Subcutaneous adipose tissue (tissue), 4 donors: ENCODE results near the gene DHX40. TPM values are rescaled to one million over a fixed set of nuclear protein-coding genes. Genes with fewer than 3 reads are reported as not detected.

Experiments used
- total RNA-seq, 4 donors: library from RNA; depleted of rRNA; stranded (reverse); fragments of >200 nt; gene quantifications; one replicate each; pipeline ENCODE4 v1.1.0, GENCODE V29; 2016
- TF ChIP-seq, protein P1 (sequence below): fragments of 450-650 bp; IDR thresholded peaks from one replicate; pipeline ENCODE4 v1.5.1; 2016; ENCODE audit warnings: low read depth, mild to moderate bottlenecking, control low read depth, antibody characterized with exemption, moderate library complexity

The DHX40 gene
- total RNA-seq, 4 donors from 2014 or later = 41.6 to 54.8 (median 49.3) TPM

DNA sequence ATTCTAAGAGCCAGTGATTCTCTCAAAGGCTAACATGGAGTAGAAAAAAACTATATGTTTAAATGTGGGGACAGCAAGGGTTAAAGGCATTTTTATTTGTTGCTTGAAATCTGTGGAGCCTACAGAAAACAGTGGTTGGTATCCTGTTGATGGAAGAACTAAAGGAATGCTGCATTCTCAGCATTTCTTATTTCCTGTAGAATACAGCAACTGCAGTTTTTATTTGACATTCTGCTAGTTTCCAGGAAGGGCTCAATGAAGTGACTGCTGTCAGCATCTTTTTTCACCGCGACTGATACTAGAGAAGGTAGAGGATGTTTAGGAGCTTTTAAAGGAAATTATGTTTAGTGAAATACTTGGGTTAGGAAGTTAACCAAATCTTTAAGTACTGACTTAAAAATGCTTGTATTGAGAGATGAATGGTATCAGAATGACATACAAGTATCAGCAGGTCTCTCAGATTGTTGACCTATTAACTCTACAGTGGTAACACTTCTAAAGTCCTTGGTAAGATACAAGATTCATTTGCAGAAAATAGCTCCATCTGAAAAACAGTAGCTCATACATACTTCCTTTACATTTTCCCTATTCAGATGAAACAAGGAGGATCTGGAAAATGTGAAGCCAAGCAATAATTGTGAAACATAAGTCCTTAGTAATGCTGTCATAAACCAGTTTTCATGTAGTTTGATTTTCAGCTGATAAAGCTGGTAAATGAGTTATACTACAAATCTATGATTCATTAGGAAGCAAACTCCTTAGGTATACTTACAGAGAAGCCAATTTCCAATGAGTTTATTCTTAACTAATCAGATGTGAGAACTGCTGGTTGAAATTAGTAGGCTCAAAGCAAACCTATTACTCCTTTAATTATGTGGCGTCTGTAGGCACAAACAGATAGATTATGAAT is 69.5 kb downstream of the DHX40 start:
- TF ChIP-seq, protein P1, sequence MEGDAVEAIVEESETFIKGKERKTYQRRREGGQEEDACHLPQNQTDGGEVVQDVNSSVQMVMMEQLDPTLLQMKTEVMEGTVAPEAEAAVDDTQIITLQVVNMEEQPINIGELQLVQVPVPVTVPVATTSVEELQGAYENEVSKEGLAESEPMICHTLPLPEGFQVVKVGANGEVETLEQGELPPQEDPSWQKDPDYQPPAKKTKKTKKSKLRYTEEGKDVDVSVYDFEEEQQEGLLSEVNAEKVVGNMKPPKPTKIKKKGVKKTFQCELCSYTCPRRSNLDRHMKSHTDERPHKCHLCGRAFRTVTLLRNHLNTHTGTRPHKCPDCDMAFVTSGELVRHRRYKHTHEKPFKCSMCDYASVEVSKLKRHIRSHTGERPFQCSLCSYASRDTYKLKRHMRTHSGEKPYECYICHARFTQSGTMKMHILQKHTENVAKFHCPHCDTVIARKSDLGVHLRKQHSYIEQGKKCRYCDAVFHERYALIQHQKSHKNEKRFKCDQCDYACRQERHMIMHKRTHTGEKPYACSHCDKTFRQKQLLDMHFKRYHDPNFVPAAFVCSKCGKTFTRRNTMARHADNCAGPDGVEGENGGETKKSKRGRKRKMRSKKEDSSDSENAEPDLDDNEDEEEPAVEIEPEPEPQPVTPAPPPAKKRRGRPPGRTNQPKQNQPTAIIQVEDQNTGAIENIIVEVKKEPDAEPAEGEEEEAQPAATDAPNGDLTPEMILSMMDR = no peak

DNA sequence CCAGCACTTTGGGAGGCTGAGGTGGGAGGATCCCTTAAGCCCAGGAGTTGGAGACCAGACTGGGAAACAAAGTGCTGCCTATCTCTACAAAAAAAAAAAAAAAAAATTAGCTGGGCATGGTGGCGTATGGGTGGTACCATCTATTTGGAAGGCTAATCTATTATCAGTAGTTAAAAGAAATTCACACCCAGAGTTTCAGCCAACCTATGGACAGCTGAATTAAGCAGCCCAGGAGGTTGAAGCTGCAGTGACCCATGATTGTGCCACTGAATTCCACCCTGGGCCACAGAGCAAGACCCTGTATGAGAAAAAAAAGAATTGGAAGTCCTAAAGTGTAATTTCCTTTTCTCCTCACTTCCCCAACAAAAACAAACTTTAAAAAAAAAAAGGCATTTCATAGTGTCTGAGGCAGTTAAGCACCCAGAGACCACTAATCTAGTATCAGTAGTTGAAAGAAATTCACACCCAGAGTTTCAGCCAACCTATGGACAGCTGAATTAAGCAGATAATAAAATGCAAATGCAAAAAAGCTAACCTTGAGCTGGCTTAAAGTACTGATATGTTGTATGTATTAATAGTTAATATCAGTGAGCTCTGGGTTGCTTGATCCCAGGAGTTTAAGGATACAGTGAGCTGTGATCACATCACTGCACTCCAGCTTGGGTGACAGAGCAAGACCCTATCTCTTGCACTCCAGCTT is 72.4 kb downstream of the DHX40 start:
- TF ChIP-seq, protein P1 = no peak

DNA sequence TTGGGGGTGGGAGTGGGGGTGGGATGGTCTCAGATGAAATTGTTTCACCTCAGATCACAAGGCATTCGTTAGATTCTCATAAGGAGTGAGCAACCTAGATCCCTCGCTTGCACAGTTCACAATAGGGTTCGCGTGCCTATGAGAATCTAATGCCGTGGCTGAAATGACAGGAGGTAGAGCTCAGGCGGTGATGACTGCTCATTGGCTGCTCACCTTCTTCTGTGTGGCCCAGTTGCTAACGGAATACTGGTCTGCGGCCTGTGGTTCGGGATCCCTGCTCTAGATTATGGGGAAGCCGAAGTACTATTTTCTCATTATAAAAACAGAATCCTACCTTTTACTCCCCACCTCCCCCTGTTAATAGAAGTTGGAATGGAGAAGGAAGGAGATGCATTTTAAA is 73.1 kb downstream of the DHX40 start:
- TF ChIP-seq, protein P1 = no peak

DNA sequence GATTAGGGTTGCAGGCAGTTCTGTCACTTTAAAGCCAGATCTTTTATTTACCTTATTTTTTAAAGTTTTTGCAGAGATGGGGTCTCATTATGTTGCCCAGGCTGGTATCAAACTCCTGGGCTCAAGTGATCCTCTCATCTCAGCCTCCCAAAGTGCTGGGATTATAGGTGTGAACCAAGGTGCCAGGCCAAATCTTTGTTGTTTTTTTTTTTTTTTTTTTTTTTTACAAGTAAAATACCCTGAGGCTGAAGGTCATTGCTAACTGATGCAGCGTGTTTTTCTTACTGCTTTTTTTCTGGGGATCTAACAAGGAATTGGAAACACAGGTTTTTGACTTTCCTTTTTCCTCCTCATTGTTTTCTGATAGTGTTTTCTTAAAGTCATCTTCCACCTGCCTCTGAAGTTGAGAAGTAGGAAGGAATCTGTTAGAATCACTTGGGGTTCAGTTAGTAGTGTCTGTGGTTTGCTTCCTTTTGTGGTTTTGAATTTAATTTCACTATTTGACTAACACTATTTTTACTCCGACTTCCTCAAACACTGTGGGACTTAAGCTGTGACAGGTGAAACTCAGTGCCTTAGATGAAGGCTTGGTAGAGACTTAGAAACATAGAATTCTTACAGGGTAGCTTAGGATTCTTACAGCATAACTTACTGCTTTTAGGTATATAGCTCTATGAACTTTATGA is 76.5 kb downstream of the DHX40 start:
- TF ChIP-seq, protein P1 = no peak

DNA sequence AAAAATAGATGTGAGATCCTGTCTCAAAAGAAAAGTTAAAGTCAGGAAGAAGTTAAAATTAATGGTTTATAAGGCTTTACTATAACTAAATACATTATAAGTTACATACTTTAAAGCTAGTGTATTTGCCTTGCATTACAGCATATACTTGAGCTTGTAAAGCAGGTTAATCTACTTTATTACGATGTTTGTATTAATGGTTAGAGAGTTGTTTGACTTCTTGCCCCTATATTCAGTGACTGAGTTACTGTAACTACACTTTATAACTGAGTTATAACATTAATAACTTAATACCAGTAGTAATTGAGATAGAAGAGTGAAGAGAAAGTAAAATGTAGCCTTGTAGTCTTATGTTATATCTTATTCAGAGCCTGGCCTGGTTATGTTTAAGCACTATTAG is 77.2 kb downstream of the DHX40 start:
- TF ChIP-seq, protein P1 = no peak

DNA sequence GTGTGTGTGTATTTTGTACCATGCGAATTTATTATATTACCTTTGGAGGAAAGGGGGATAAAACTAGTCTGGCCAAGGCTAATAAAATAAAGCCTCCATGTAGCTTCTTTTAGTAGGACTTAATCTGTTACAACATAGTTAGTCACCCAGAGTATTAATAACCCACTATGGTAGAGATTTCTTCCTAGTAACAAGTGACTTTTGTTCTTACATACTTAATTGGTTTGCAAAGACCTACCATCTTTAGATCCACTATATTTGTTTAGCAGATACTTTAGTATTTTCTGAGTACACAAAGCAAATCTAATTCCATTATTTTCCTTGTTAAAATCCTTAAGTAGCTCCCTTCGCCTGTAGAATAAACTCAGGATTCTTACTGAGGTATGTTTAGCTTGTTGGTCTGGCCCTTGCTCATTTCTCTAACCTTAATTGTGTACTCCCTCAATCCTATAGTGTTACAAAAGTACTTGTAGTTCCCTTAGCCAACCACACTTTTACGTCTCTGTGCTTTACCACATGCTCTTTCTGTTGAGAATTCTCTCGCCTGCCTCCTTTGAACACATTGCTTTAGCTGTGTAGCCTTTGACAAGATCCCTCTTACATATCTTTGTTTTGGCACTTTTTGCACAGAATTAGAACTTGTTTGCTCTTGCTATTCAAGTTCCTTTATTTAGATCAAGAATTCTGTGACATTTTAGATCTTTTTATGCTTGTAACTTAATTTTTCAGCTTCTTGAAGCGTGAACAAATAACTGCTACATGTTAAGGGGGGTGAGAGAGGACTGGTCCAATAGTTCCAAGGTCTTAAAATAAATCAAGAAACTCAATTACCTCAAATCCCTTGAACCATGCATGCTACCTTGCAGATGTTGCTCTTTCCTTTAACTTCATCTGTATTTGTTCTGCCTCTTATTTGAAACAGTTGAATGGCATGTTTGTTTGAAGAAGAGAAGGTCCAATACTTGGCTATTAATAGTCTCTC is 78.0 kb downstream of the DHX40 start:
- TF ChIP-seq, protein P1 = no peak
